A549 (cell line): Measurements from ENCODE around the gene OPCML.

Experiments used
- BHLHE40 ChIP-seq: IDR thresholded peaks from 2 replicates; pipeline ENCODE4 v1.6.1; 2012; ENCODE audit warnings: low read depth, low read length, inconsistent platforms
- CHD2 ChIP-seq: fragments of 150-350 bp; IDR thresholded peaks from 2 replicates; pipeline ENCODE4 v1.6.1; 2014; ENCODE audit warnings: low read length; ENCODE audit not compliant: partially characterized antibody
- EP300 ChIP-seq, 2 experiments: fragments of >200 bp; sonication (Bioruptor Twin); formaldehyde crosslinking; IDR thresholded peaks; 2 replicates in 1 of 2; 3 replicates in 1 of 2; pipeline ENCODE4 v1.6.1; 2016 to 2017
- ESRRA ChIP-seq: fragments of 150-350 bp; IDR thresholded peaks from 2 replicates; pipeline ENCODE4 v1.6.1; 2014; ENCODE audit warnings: mild to moderate bottlenecking, low read length, borderline replicate concordance
- HOXB13 ChIP-seq: fragments of 250-450 bp; sonication (Bioruptor Pico); IDR thresholded peaks from 2 replicates; pipeline ENCODE4 v1.5.0; 2020; ENCODE audit warnings: low read depth, mild to moderate bottlenecking, moderate library complexity
- MYC ChIP-seq: IDR thresholded peaks from 2 replicates; pipeline ENCODE4 v1.6.1; 2012; ENCODE audit warnings: mild to moderate bottlenecking, inconsistent platforms, low read length, improper control_type of control experiment, borderline replicate concordance
- POLR2A ChIP-seq: IDR thresholded peaks from 2 replicates; pipeline ENCODE4 v1.6.1; 2012; ENCODE audit warnings: mild to moderate bottlenecking, low read length
- RFX5 ChIP-seq: fragments of 450-650 bp; IDR thresholded peaks from 2 replicates; pipeline ENCODE4 v1.7.1; 2014; ENCODE audit warnings: antibody characterized with exemption, mild to moderate bottlenecking, moderate library complexity
- TF ChIP-seq, protein P1 (sequence below): fragments of >200 bp; sonication (Bioruptor Twin); formaldehyde crosslinking; IDR thresholded peaks from 3 replicates; pipeline ENCODE4 v1.5.1; 2016

DNA sequence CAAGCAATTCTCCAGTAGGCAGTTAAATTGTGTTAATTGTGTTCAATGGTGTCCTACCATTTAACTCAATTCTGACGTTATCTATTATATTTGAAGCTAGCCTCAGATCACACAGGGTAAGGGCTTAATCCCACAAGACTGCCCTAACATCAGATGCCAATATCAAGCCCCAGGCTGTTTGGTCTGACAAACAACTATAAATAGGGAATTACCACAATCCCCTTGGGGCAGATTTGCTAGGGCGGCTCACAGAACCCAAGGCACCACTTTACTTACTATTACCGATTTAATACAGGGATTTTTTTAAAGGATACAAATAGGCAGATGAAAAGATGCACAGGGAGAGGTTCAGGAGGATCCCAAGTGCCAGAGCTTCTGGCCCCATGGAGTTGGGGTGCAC, 678.4 kb downstream of the OPCML start:
- TF ChIP-seq POLR2A (no peak), BHLHE40 (no peak), CHD2 (no peak), ESRRA (no peak), RFX5 (no peak), HOXB13 (CRISPR knock-in tag) (no peak), EP300 (IDR thresholded peaks at IDR 0.05) (no peak), MYC (no peak)
- TF ChIP-seq, protein P1, sequence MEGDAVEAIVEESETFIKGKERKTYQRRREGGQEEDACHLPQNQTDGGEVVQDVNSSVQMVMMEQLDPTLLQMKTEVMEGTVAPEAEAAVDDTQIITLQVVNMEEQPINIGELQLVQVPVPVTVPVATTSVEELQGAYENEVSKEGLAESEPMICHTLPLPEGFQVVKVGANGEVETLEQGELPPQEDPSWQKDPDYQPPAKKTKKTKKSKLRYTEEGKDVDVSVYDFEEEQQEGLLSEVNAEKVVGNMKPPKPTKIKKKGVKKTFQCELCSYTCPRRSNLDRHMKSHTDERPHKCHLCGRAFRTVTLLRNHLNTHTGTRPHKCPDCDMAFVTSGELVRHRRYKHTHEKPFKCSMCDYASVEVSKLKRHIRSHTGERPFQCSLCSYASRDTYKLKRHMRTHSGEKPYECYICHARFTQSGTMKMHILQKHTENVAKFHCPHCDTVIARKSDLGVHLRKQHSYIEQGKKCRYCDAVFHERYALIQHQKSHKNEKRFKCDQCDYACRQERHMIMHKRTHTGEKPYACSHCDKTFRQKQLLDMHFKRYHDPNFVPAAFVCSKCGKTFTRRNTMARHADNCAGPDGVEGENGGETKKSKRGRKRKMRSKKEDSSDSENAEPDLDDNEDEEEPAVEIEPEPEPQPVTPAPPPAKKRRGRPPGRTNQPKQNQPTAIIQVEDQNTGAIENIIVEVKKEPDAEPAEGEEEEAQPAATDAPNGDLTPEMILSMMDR: no peak
